H1 (cell line): ENCODE data around the gene DOCK9. TPM values are rescaled to one million over a fixed set of nuclear protein-coding genes. Genes with fewer than 3 reads are reported as not detected.

ENCODE experiments used
- CTCF ChIA-PET: fragments of 300-600 bp; sonication (Branson Sonifier 250); formaldehyde crosslinking; loops from one replicate; lab custom pipeline; 2021; ENCODE audit not compliant: partially characterized antibody; lab: Charles Lee
- POLR2A ChIA-PET: fragments of 300-600 bp; sonication (Branson Sonifier 250); formaldehyde crosslinking; loops from one replicate; lab custom pipeline; 2021; ENCODE audit warnings: inconsistent platforms; ENCODE audit not compliant: partially characterized antibody; lab: Charles Lee
- DNase-seq, 2 experiments: peaks; one replicate each; pipeline versions ENCODE4 v3.0.0 to v3.0.0-alpha.2; 2010 to 2022; ENCODE audit warnings: low spot score in 2 of 2, low read depth in 1 of 2, mixed read lengths in 1 of 2
- FAIRE-seq: peaks from 2 replicates; lab custom pipeline; 2011; peaks lifted over from hg19 to GRCh38; lab: Jason Lieb, UNC
- H2AFZ ChIP-seq: 2 replicates; pipeline ENCODE4 v1.8.1; 2012; ENCODE audit warnings: low read length, inconsistent platforms
- H2AK5ac ChIP-seq: 2 replicates; pipeline ENCODE4 v1.6.1; 2013; ENCODE audit warnings: low read depth, low read length
- H2BK120ac ChIP-seq: replicated peaks from 2 replicates; pipeline ENCODE3; 2013; ENCODE audit warnings: low read depth, low read length, inconsistent platforms
- H2BK12ac ChIP-seq: 2 replicates; pipeline ENCODE4 v1.6.1; 2013; ENCODE audit warnings: low read depth, low read length
- H2BK15ac ChIP-seq: 2 replicates; pipeline ENCODE4 v1.6.1; 2013; ENCODE audit warnings: low read length
- H2BK20ac ChIP-seq: 2 replicates; pipeline ENCODE4 v1.6.1; 2013; ENCODE audit warnings: low read length
- H2BK5ac ChIP-seq: 2 replicates; pipeline ENCODE4 v1.6.1; 2013; ENCODE audit warnings: low read depth, low read length
- H3K14ac ChIP-seq: 2 replicates; pipeline ENCODE4 v1.6.1; 2013; ENCODE audit warnings: inconsistent platforms; ENCODE audit not compliant: insufficient read length
- H3K18ac ChIP-seq: 2 replicates; pipeline ENCODE4 v1.6.1; 2013; ENCODE audit warnings: low read length; ENCODE audit errors: extremely low read depth
- H3K23ac ChIP-seq: 2 replicates; pipeline ENCODE4 v1.6.1; 2013; ENCODE audit warnings: inconsistent platforms; ENCODE audit not compliant: insufficient read length
- H3K23me2 ChIP-seq: 2 replicates; pipeline ENCODE4 v1.6.1; 2013; ENCODE audit warnings: low read depth, low read length
- H3K27ac ChIP-seq: 2 replicates; pipeline ENCODE4 v1.6.1; 2011; ENCODE audit warnings: low read depth, low read length, inconsistent platforms
- H3K27me3 ChIP-seq, 4 experiments: replicated peaks in 1 of 4; 1 replicate in 1 of 4; 2 replicates in 3 of 4; pipeline versions ENCODE4 v1.6.1 to v1.8.1; 2011 to 2013; ENCODE audit warnings: low read length in 3 of 4, mild to moderate bottlenecking in 3 of 4, inconsistent platforms in 2 of 4, mixed read lengths in 2 of 4, moderate library complexity in 1 of 4; ENCODE audit not compliant: control insufficient read depth in 3 of 4, insufficient read depth in 3 of 4; ENCODE audit errors: extremely low read depth in 1 of 4
- H3K36me3 ChIP-seq, 4 experiments: 2 replicates each; pipeline versions ENCODE4 v1.6.1 to v1.8.1; 2011 to 2013; ENCODE audit warnings: mild to moderate bottlenecking in 4 of 4, low read length in 3 of 4, moderate library complexity in 2 of 4, control low read depth in 1 of 4, inconsistent platforms in 1 of 4; ENCODE audit not compliant: insufficient read depth in 4 of 4, control insufficient read depth in 2 of 4
- H3K4ac ChIP-seq: replicated peaks from 2 replicates; pipeline ENCODE3; 2013; ENCODE audit warnings: low read length, low read depth, mixed read lengths, inconsistent platforms; ENCODE audit not compliant: insufficient read length
- H3K4me1 ChIP-seq, 4 experiments: replicated peaks in 1 of 4; 1 replicate in 1 of 4; 2 replicates in 3 of 4; pipeline versions ENCODE4 v1.6.1 to v1.8.1; 2011 to 2013; ENCODE audit warnings: low read length in 3 of 4, inconsistent platforms in 2 of 4, mixed read lengths in 1 of 4; ENCODE audit not compliant: insufficient read depth in 4 of 4, control insufficient read depth in 3 of 4
- H3K4me2 ChIP-seq, 2 experiments: 2 replicates each; pipeline versions ENCODE4 v1.6.1 to v1.8.1; 2011 to 2013; ENCODE audit warnings: low read depth in 2 of 2, low read length in 2 of 2, control low read depth in 1 of 2, inconsistent platforms in 1 of 2, mild to moderate bottlenecking in 1 of 2; ENCODE audit not compliant: insufficient read depth in 1 of 2
- H3K4me3 ChIP-seq, 4 experiments: fragments of 200-600, 300-600 bp in 1 of 4; sonication (generic), shearing (Covaris generic), sonication (Bioruptor Twin) in 1 of 4; 2 replicates each; pipeline versions ENCODE4 v1.5.1 to v1.8.1; 2011 to 2016; ENCODE audit warnings: low read length in 4 of 4, low read depth in 3 of 4, control low read depth in 2 of 4, inconsistent platforms in 2 of 4, mild to moderate bottlenecking in 2 of 4, mixed read lengths in 1 of 4, moderate library complexity in 1 of 4; ENCODE audit not compliant: insufficient read depth in 2 of 4; ENCODE audit errors: extremely low read depth in 1 of 4
- H3K56ac ChIP-seq: replicated peaks from 2 replicates; pipeline ENCODE3; 2013; ENCODE audit warnings: low read depth, mild to moderate bottlenecking, mixed read lengths, low read length, inconsistent platforms; ENCODE audit not compliant: insufficient read length
- H3K79me1 ChIP-seq: 2 replicates; pipeline ENCODE4 v1.6.1; 2013; ENCODE audit warnings: low read depth, low read length, control low read depth
- H3K79me2 ChIP-seq, 2 experiments: 2 replicates each; pipeline versions ENCODE4 v1.6.1 to v1.8.1; 2012 to 2013; ENCODE audit warnings: low read length in 2 of 2, mild to moderate bottlenecking in 2 of 2, inconsistent platforms in 1 of 2; ENCODE audit not compliant: insufficient read depth in 2 of 2, control insufficient read depth in 1 of 2
- H3K9ac ChIP-seq, 4 experiments: replicated peaks in 1 of 4; 1 replicate in 1 of 4; 2 replicates in 3 of 4; pipeline versions ENCODE4 v1.6.1 to v1.8.1; 2011 to 2013; ENCODE audit warnings: low read depth in 3 of 4, low read length in 3 of 4, control low read depth in 2 of 4, mild to moderate bottlenecking in 2 of 4, moderate library complexity in 2 of 4, inconsistent platforms in 1 of 4; ENCODE audit errors: extremely low read depth in 1 of 4
- H3K9me3 ChIP-seq, 2 experiments: 2 replicates each; pipeline versions ENCODE4 v1.6.1 to v1.8.1; 2012 to 2013; ENCODE audit warnings: mild to moderate bottlenecking in 2 of 2, moderate library complexity in 2 of 2, control low read depth in 1 of 2, inconsistent platforms in 1 of 2, low read depth in 1 of 2, low read length in 1 of 2, mixed read lengths in 1 of 2; ENCODE audit not compliant: insufficient read depth in 2 of 2
- H4K20me1 ChIP-seq, 2 experiments: replicated peaks in 1 of 2; 2 replicates each; pipeline versions ENCODE3 to v1.8.1; 2011 to 2013; ENCODE audit warnings: inconsistent platforms in 2 of 2, low read length in 2 of 2, mild to moderate bottlenecking in 1 of 2; ENCODE audit not compliant: insufficient read depth in 2 of 2, control insufficient read depth in 1 of 2
- H4K5ac ChIP-seq: 2 replicates; pipeline ENCODE4 v1.6.1; 2013; ENCODE audit warnings: low read length, low read depth, mixed read lengths, inconsistent platforms; ENCODE audit not compliant: insufficient read length
- H4K8ac ChIP-seq: 2 replicates; pipeline ENCODE4 v1.8.0; 2013; ENCODE audit warnings: mild to moderate bottlenecking, moderate library complexity, low read length, inconsistent platforms; ENCODE audit not compliant: insufficient read depth; ENCODE audit errors: extremely low read depth
- H4K91ac ChIP-seq: replicated peaks from 2 replicates; pipeline ENCODE3; 2013; ENCODE audit warnings: low read length, mixed read lengths, inconsistent platforms; ENCODE audit not compliant: insufficient read length
- CBX8 ChIP-seq: fragments of 300-800, 300-1000 bp; sonication (generic); IDR thresholded peaks from 2 replicates; pipeline ENCODE4 v1.7.1; 2016; ENCODE audit warnings: low read depth, low read length, borderline replicate concordance
- CTBP2 ChIP-seq: IDR thresholded peaks from 2 replicates; pipeline ENCODE4 v1.7.0; 2011; ENCODE audit warnings: borderline replicate concordance, mild to moderate bottlenecking, moderate library complexity, mixed read lengths, low read length; ENCODE audit not compliant: insufficient read depth, insufficient read length
- EGR1 ChIP-seq: IDR thresholded peaks from 2 replicates; pipeline ENCODE4 v1.6.1; 2011; ENCODE audit warnings: low read depth, low read length, borderline replicate concordance
- HDAC6 ChIP-seq: IDR thresholded peaks from one replicate; pipeline ENCODE4 v1.7.1; 2012; ENCODE audit warnings: low read depth, mild to moderate bottlenecking, inconsistent platforms, low read length, moderate library complexity
- KDM1A ChIP-seq: fragments of 200-600, 300-600 bp; sonication (generic); IDR thresholded peaks from 2 replicates; pipeline ENCODE4 v1.7.1; 2016; ENCODE audit warnings: mild to moderate bottlenecking, low read length, borderline replicate concordance
- MAFK ChIP-seq: IDR thresholded peaks from 2 replicates; pipeline ENCODE4 v1.6.1; 2012; ENCODE audit warnings: low read depth, mild to moderate bottlenecking, improper control_type of control experiment, low read length
- RFX5 ChIP-seq: IDR thresholded peaks from 2 replicates; pipeline ENCODE4 v1.6.1; 2011; ENCODE audit warnings: low read depth, low read length, improper control_type of control experiment, borderline replicate concordance
- RNF2 ChIP-seq: fragments of 200-900, 300-1000 bp; sonication (generic); IDR thresholded peaks from 2 replicates; pipeline ENCODE4 v1.7.1; 2016; ENCODE audit warnings: borderline replicate concordance, low read depth, mild to moderate bottlenecking, antibody characterized with exemption, low read length; ENCODE audit not compliant: poor library complexity, severe bottlenecking; ENCODE audit errors: missing control alignments
- RXRA ChIP-seq: IDR thresholded peaks from 2 replicates; pipeline ENCODE4 v1.6.1; 2011; ENCODE audit warnings: low read depth, mild to moderate bottlenecking, low read length, moderate library complexity; ENCODE audit not compliant: insufficient read depth
- SIN3A ChIP-seq, 2 experiments: IDR thresholded peaks in 1 of 2; conservative IDR thresholded peaks in 1 of 2; 2 replicates each; pipeline ENCODE4 v1.6.1; 2011 to 2012; ENCODE audit warnings: low read length in 2 of 2, improper control_type of control experiment in 1 of 2, low read depth in 1 of 2, mild to moderate bottlenecking in 1 of 2
- TAF7 ChIP-seq: optimal IDR thresholded peaks from 2 replicates; pipeline ENCODE3; 2011; ENCODE audit warnings: low read depth, mild to moderate bottlenecking, inconsistent platforms, low read length, moderate library complexity, borderline replicate concordance
- YY1 ChIP-seq: IDR thresholded peaks from 2 replicates; pipeline ENCODE4 v1.6.1; 2011; ENCODE audit warnings: low read depth, mild to moderate bottlenecking, low read length
- WGBS, 2 experiments: shearing (Covaris generic) in 1 of 2; methylation state at CpG; one replicate each; pipeline versions ENCODE4 v1.1.6 to v1.1.7; 2013 to 2015; ENCODE audit warnings: low lambda C conversion rate in 2 of 2, mixed read lengths in 2 of 2, inconsistent platforms in 1 of 2, low coverage in 1 of 2, missing lambda C conversion rate in 1 of 2; ENCODE audit not compliant: insufficient replicate concordance in 2 of 2, insufficient coverage in 1 of 2, insufficient read length in 1 of 2; ENCODE audit errors: extremely low coverage in 1 of 2, missing lambda C conversion rate in 1 of 2; 5-methylcytosine and 5-hydroxymethylcytosine counted together
- polyA plus RNA-seq, 7 experiments: library from polyadenylated mRNA; depleted of rRNA in 3 of 7; stranded (reverse) in 5 of 7; unstranded in 2 of 7; fragments of >200 nt in 5 of 7; fragments of 200-250 nt in 2 of 7; gene quantifications; 1 replicate in 5 of 7; 2 replicates in 1 of 7; 4 replicates in 1 of 7; pipeline versions ENCODE4 v1.2.1 to v1.2.3, GENCODE V29; 2011 to 2013; ENCODE audit warnings: missing spikeins in 2 of 7, mixed read lengths in 2 of 7
- total RNA-seq: library from RNA; stranded (reverse); fragmentation: NEBNext Ultra II Directional; extraction: Animal tissue kit (Norgen Biotek cat#: 25700); gene quantifications from 2 replicates; pipeline ENCODE4 v1.2.1, GENCODE V29; 2021
- TF ChIP-seq, protein P1 (sequence below): IDR thresholded peaks from 2 replicates; pipeline ENCODE4 v1.6.1; 2011; ENCODE audit warnings: low read depth, mild to moderate bottlenecking, low read length; ENCODE audit not compliant: insufficient read depth

Gene DOCK9
- total and polyA plus RNA-seq, 2 of the 8 experiments (the other 6 are each of a cell fraction or from before 2014, with no cell fraction given): 21.6 to 31.5 TPM

DNA sequence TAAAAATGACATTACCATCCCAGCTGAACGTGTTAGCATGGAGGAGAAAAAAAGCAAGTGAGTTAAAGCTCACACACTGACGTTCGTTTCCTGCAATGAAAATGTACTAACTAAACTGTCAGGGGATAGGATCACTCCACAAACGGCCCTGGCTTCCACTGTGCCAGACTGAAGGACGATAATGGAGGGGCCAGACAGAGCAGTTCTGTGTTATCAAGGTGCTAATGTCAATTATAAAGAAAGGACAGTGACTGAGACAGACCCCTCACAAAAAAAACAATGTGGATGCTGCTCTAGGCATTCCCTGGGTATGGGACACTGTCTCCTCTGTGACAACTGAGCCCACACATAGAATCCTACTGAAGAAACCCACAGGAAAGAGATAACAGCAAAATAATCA, 181.7 kb downstream of the DOCK9 start:
- Histone ChIP-seq H2BK15ac (no peak overlapping the region), H3K23me2 (no peaks in the 10 kb centered on the region), H2BK12ac (no peak overlapping the region), H3K9ac (no peak overlapping the region), H3K4ac (no peak overlapping the region), H2AFZ (no peak overlapping the region), H3K23ac (no peak overlapping the region), H3K56ac (no peak overlapping the region), H3K18ac (no peak overlapping the region), H2BK120ac (no peak overlapping the region), H4K91ac (no peak overlapping the region), H3K14ac (no peak overlapping the region), H2AK5ac (no peak overlapping the region), H3K36me3 (no peaks in the 10 kb centered on the region; a peak in 2 of 8 replicates), H3K4me1 (no peaks in the 10 kb centered on the region), H3K79me2 (no peaks in the 10 kb centered on the region), H3K4me3 (no peak overlapping the region), H2BK5ac (no peak overlapping the region), H3K79me1 (peaks cover 2% of the 10 kb centered on the region; the same call in 1 of the 2 replicates), H4K5ac (no peak overlapping the region), H3K9me3 (no peaks in the 10 kb centered on the region), H3K27me3 (no peaks in the 10 kb centered on the region), H2BK20ac (no peak overlapping the region), H3K4me2 (no peak overlapping the region), H3K27ac (no peak overlapping the region), H4K8ac (no peak overlapping the region), H4K20me1 (no peaks in the 10 kb centered on the region)
- FAIRE-seq: no peak
- 93% methylated on average over 5 of the region's 5 CpGs; no CpG with 5 or more reads in 1 of the 2 experiments for WGBS, 2 experiments
- CTCF ChIA-PET: interaction anchor here (0.7 to 3.0 kb wide), 7 partner anchors 9 to 142 kb away, joined by 3 to 25 read pairs (median 4); no protein-coding TSS in a partner anchor
- no peak for DNase-seq
- POLR2A ChIA-PET: no interaction called here
- TF ChIP-seq KDM1A (no peak), EGR1 (no peak), RNF2 (no peak), SIN3A (conservative IDR thresholded peaks at IDR 0.05 in 1 of 2, IDR thresholded peaks at IDR 0.05 in 1 of 2; ENCODE audit: low read depth in 1 of 2, low read length in 2 of 2) (no peak), TAF7 (no peak), HDAC6 (no peak), RFX5 (no peak), RXRA (no peak), CBX8 (no peak), YY1 (no peak), MAFK (no peak), CTBP2 (no peak)
- TF ChIP-seq, protein P1, sequence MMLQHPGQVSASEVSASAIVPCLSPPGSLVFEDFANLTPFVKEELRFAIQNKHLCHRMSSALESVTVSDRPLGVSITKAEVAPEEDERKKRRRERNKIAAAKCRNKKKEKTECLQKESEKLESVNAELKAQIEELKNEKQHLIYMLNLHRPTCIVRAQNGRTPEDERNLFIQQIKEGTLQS: no peak
